Measurements from ENCODE around the gene GRPEL1.
A peak's percentile ranks its signal among the peaks of the same experiment; 100 is the strongest.

Gene GRPEL1

DNA sequence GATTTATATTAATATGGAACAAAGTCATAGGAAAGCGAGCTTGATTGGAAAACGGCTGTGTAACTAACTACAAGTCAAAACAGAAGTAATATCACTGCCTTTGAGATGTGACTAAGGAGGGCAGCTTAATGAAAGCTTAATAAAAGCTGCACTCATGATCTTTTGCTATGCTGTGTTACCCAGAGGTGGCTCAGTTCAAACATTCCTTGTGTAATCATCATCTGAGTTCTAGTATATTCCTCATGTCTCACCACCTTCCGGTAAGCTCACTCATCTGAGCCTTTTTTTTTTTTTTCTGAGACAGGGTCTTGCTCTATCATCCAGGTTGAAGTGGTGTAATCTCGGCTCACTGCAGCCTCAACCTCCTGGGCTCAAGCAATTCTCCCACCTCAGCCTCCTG, 5.0 kb downstream of the GRPEL1 start:
- H2AFZ ChIP-seq (ENCODE audit: low read depth, low read length), result no peak overlapping the region
- H3K27me3 ChIP-seq (ENCODE audit: low read depth, low read length), result no peaks in the 10 kb centered on the region
- H3K4me1 ChIP-seq (ENCODE audit: low read length), result peaks cover 29% of the 10 kb centered on the region
- no peak overlapping the region for H3K9ac ChIP-seq (ENCODE audit: low read length)
- TF ChIP-seq, protein P1, sequence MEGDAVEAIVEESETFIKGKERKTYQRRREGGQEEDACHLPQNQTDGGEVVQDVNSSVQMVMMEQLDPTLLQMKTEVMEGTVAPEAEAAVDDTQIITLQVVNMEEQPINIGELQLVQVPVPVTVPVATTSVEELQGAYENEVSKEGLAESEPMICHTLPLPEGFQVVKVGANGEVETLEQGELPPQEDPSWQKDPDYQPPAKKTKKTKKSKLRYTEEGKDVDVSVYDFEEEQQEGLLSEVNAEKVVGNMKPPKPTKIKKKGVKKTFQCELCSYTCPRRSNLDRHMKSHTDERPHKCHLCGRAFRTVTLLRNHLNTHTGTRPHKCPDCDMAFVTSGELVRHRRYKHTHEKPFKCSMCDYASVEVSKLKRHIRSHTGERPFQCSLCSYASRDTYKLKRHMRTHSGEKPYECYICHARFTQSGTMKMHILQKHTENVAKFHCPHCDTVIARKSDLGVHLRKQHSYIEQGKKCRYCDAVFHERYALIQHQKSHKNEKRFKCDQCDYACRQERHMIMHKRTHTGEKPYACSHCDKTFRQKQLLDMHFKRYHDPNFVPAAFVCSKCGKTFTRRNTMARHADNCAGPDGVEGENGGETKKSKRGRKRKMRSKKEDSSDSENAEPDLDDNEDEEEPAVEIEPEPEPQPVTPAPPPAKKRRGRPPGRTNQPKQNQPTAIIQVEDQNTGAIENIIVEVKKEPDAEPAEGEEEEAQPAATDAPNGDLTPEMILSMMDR (IDR thresholded peaks at IDR 0.05; ENCODE audit: low read depth, low read length), result no peak
- TF ChIP-seq EZH2phosphoT487 (IDR thresholded peaks at IDR 0.05; ENCODE audit: low read depth), result no peak
- no peak overlapping the region for H3K4me3 ChIP-seq (ENCODE audit: low read length)
- no peak overlapping the region for H3K4me2 ChIP-seq (ENCODE audit: low read length)
- peaks cover 71% of the 10 kb centered on the region for H3K36me3 ChIP-seq (replicated peaks; ENCODE audit: low read depth, low read length)
- H3K79me2 ChIP-seq (ENCODE audit: low read length), result peaks cover 60% of the 10 kb centered on the region
- peaks cover 46% of the 10 kb centered on the region for H4K20me1 ChIP-seq (ENCODE audit: insufficient read depth, low read length)
- H3K9me3 ChIP-seq (ENCODE audit: insufficient read depth, low read length), result no peaks in the 10 kb centered on the region
- H3K27ac ChIP-seq (ENCODE audit: low read length), result no peak overlapping the region

DNA sequence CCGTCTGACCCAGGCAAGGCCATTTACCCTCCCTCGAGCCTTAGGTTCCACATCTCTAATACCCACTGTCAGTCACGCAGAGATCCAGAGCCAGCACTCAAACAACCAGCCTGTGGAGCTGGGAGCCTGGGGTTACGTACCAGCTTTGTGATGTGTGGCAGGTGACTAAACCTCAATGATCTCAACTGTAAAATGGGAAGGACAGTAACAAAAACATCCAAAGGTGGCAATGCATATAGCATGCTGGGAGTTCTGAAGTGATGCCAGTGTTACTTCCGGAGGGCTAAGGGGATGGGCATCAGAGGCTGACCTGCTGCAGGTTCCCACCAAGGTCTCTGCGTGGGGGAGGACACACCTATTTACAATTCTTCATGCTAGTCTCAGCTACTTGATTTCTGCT, 6.0 kb downstream of the GRPEL1 start:
- no peaks in the 10 kb centered on the region for H3K9me3 ChIP-seq (ENCODE audit: insufficient read depth, low read length)
- H3K4me1 ChIP-seq (ENCODE audit: low read length), result peaks cover 31% of the 10 kb centered on the region
- peaks cover 44% of the 10 kb centered on the region for H4K20me1 ChIP-seq (ENCODE audit: insufficient read depth, low read length)
- H3K27ac ChIP-seq (ENCODE audit: low read length), result no peak overlapping the region
- no peak overlapping the region for H3K4me2 ChIP-seq (ENCODE audit: low read length)
- peaks cover 51% of the 10 kb centered on the region for H3K79me2 ChIP-seq (ENCODE audit: low read length)
- no peaks in the 10 kb centered on the region for H3K27me3 ChIP-seq (ENCODE audit: low read depth, low read length)
- peaks cover 76% of the 10 kb centered on the region for H3K36me3 ChIP-seq (replicated peaks; ENCODE audit: low read depth, low read length)
- H3K9ac ChIP-seq (ENCODE audit: low read length), result no peak overlapping the region
- H3K4me3 ChIP-seq (ENCODE audit: low read length), result no peak overlapping the region
- no peak overlapping the region for H2AFZ ChIP-seq (ENCODE audit: low read depth, low read length)
- no peak for TF ChIP-seq EZH2phosphoT487 (IDR thresholded peaks at IDR 0.05; ENCODE audit: low read depth)
- TF ChIP-seq, protein P1 (IDR thresholded peaks at IDR 0.05; ENCODE audit: low read depth, low read length), result no peak

DNA sequence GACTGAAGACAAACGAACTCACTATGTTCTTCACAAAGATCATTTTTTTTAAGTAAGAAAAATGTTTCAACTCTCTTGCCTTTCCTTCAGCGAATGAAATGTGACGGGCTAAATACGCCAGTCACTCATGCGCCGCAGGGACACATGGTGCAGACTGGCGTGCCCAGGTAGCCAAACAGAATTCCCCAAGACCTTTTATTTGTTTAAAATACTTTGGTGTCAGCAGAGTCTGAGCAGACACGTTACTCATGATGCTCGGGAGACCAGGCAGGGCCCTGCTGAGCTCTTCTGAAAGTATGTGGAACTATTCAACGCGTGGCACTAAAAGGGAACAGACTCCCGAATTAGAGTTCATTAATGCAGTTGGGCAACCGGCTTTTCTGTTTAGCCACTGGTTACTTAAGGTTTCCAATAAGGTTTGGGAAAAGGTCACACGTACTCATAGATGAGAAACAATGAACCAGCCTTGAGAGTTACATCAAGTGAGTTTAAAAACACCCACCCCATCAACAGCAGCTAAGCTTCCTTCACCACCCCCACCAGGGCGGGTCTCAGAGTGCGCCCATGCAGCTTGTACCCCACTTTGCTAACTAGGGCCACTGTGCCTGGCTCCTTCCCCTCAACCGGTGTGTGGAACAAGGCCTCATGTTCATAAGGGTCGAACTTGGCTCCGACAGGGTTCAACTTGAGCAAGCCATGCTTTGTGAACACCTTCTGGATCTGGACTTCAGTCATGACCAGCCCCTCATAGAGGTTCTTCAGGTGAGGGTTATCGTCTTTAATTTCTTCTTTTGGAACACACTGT, 7.3 kb downstream of the GRPEL1 start:
- TF ChIP-seq, protein P1 (IDR thresholded peaks at IDR 0.05; ENCODE audit: low read depth, low read length), result no peak
- no peak for TF ChIP-seq EZH2phosphoT487 (IDR thresholded peaks at IDR 0.05; ENCODE audit: low read depth)
- Histone ChIP-seq H2AFZ (ENCODE audit: low read depth, low read length) (no peak overlapping the region), H3K36me3 (replicated peaks; ENCODE audit: low read depth, low read length) (peaks cover 72% of the 10 kb centered on the region), H3K9ac (ENCODE audit: low read length) (no peak overlapping the region), H3K27ac (ENCODE audit: low read length) (no peak overlapping the region), H3K27me3 (ENCODE audit: low read depth, low read length) (no peaks in the 10 kb centered on the region), H4K20me1 (ENCODE audit: insufficient read depth, low read length) (peaks cover 32% of the 10 kb centered on the region), H3K4me1 (ENCODE audit: low read length) (peaks cover 22% of the 10 kb centered on the region), H3K79me2 (ENCODE audit: low read length) (peaks cover 42% of the 10 kb centered on the region), H3K9me3 (ENCODE audit: insufficient read depth, low read length) (no peaks in the 10 kb centered on the region), H3K4me2 (ENCODE audit: low read length) (no peak overlapping the region), H3K4me3 (ENCODE audit: low read length) (no peak overlapping the region)

DNA sequence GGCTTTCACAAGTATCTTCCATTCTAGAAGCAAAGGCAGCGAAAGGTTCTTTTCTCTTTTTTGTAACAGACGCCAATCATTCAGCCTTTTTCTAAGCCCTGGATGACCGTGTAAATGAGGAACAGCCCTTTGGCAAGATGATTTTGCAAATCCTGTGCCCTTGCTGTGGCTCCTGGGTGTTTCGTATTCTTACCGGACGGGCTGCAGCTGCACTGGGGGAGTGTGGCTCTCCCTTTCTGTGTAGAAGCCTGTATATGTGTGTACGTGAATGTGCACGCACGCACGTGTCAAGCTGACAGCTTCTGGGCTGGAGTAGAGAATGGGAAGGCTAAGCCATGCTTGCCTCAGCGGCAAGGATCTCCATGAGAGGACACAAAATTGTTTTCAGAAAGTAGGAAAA, 8.2 kb downstream of the GRPEL1 start:
- no peak for TF ChIP-seq EZH2phosphoT487 (IDR thresholded peaks at IDR 0.05; ENCODE audit: low read depth)
- TF ChIP-seq, protein P1 (IDR thresholded peaks at IDR 0.05; ENCODE audit: low read depth, low read length), result no peak
- Histone ChIP-seq H3K36me3 (replicated peaks; ENCODE audit: low read depth, low read length) (peaks cover 73% of the 10 kb centered on the region), H3K4me1 (ENCODE audit: low read length) (peaks cover 22% of the 10 kb centered on the region), H3K27ac (ENCODE audit: low read length) (peak overlapping the region; percentile 71; the same call in 1 of the 2 replicates), H3K27me3 (ENCODE audit: low read depth, low read length) (no peaks in the 10 kb centered on the region), H3K4me3 (ENCODE audit: low read length) (no peak overlapping the region), H3K9ac (ENCODE audit: low read length) (no peak overlapping the region), H3K9me3 (ENCODE audit: insufficient read depth, low read length) (no peaks in the 10 kb centered on the region), H3K4me2 (ENCODE audit: low read length) (no peak overlapping the region), H4K20me1 (ENCODE audit: insufficient read depth, low read length) (peaks cover 24% of the 10 kb centered on the region), H3K79me2 (ENCODE audit: low read length) (peaks cover 33% of the 10 kb centered on the region), H2AFZ (ENCODE audit: low read depth, low read length) (no peak overlapping the region)
